Nephron progenitor cell (in vitro differentiated cells): ENCODE measurements around the gene TATDN2.
A peak's percentile ranks its signal among the peaks of the same experiment; 100 is the strongest.

Experiments used
- DNase-seq: peaks from one replicate; pipeline ENCODE4 v3.0.0; 2021
- H3K27ac Mint-ChIP-seq: 2 replicates; pipeline ENCODE4 v1.8.0; 2021; ENCODE audit warnings: mild to moderate bottlenecking, moderate library complexity, mixed read lengths
- H3K27me3 Mint-ChIP-seq: 2 replicates; pipeline ENCODE4 v1.8.0; 2021; ENCODE audit warnings: mild to moderate bottlenecking, low read depth, mixed read lengths; ENCODE audit not compliant: poor library complexity
- H3K36me3 Mint-ChIP-seq: 2 replicates; pipeline ENCODE4 v1.8.0; 2021; ENCODE audit warnings: low read depth, mixed read lengths
- H3K4me1 Mint-ChIP-seq: 2 replicates; pipeline ENCODE4 v1.8.0; 2021; ENCODE audit warnings: mixed read lengths
- H3K4me3 Mint-ChIP-seq: 2 replicates; pipeline ENCODE4 v1.8.0; 2021; ENCODE audit warnings: mild to moderate bottlenecking, moderate library complexity, mixed read lengths
- H3K9me3 Mint-ChIP-seq: 2 replicates; pipeline ENCODE4 v1.8.0; 2021; ENCODE audit warnings: mild to moderate bottlenecking, moderate library complexity, mixed read lengths
- TF ChIP-seq, protein P1 (sequence below): fragments of 200-600 bp; sonication (generic); IDR thresholded peaks from 2 replicates; pipeline ENCODE4 v1.5.0; 2021; ENCODE audit warnings: antibody characterized with exemption

TATDN2 gene

DNA sequence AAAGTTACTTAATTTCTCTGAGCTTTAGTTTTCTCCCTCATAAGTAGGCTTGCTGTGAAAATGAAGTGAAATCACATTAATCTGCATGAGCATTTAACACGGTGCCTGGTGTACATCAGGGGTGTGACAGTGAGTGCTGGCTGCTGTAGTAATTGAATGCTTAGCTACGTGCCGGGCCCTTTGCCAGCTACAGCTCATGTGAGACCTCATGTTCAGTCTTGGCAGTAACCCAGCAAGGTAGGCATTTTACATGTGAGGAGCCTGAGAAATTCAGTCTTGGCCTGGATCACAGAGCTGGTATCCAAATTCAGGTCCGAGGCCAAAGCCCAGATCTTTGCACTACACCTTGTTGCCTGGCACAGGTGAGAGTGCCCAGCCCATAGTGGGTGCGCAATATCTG is 35.4 kb downstream of the TATDN2 start:
- H3K4me3 Mint-ChIP-seq, result no peak overlapping the region
- TF ChIP-seq, protein P1, sequence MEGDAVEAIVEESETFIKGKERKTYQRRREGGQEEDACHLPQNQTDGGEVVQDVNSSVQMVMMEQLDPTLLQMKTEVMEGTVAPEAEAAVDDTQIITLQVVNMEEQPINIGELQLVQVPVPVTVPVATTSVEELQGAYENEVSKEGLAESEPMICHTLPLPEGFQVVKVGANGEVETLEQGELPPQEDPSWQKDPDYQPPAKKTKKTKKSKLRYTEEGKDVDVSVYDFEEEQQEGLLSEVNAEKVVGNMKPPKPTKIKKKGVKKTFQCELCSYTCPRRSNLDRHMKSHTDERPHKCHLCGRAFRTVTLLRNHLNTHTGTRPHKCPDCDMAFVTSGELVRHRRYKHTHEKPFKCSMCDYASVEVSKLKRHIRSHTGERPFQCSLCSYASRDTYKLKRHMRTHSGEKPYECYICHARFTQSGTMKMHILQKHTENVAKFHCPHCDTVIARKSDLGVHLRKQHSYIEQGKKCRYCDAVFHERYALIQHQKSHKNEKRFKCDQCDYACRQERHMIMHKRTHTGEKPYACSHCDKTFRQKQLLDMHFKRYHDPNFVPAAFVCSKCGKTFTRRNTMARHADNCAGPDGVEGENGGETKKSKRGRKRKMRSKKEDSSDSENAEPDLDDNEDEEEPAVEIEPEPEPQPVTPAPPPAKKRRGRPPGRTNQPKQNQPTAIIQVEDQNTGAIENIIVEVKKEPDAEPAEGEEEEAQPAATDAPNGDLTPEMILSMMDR, result no peak
- peaks cover 19% of the 10 kb centered on the region for H3K36me3 Mint-ChIP-seq
- DNase-seq, result no peak
- no peaks in the 10 kb centered on the region for H3K27me3 Mint-ChIP-seq
- no peaks in the 10 kb centered on the region for H3K9me3 Mint-ChIP-seq
- peaks cover 17% of the 10 kb centered on the region for H3K4me1 Mint-ChIP-seq
- H3K27ac Mint-ChIP-seq, result no peak overlapping the region

- TF ChIP-seq, protein P1, result no peak
- no peaks in the 10 kb centered on the region for H3K27me3 Mint-ChIP-seq
- H3K4me1 Mint-ChIP-seq, result peaks cover 21% of the 10 kb centered on the region
- no peak for DNase-seq
- peaks cover 14% of the 10 kb centered on the region for H3K36me3 Mint-ChIP-seq
- H3K27ac Mint-ChIP-seq, result peak overlapping the region; percentile 58
- no peaks in the 10 kb centered on the region for H3K9me3 Mint-ChIP-seq
- no peak overlapping the region for H3K4me3 Mint-ChIP-seq
Observed at GRCh38 chr3:10284496-10284895, 36.2 kb downstream of the TATDN2 start.

DNA sequence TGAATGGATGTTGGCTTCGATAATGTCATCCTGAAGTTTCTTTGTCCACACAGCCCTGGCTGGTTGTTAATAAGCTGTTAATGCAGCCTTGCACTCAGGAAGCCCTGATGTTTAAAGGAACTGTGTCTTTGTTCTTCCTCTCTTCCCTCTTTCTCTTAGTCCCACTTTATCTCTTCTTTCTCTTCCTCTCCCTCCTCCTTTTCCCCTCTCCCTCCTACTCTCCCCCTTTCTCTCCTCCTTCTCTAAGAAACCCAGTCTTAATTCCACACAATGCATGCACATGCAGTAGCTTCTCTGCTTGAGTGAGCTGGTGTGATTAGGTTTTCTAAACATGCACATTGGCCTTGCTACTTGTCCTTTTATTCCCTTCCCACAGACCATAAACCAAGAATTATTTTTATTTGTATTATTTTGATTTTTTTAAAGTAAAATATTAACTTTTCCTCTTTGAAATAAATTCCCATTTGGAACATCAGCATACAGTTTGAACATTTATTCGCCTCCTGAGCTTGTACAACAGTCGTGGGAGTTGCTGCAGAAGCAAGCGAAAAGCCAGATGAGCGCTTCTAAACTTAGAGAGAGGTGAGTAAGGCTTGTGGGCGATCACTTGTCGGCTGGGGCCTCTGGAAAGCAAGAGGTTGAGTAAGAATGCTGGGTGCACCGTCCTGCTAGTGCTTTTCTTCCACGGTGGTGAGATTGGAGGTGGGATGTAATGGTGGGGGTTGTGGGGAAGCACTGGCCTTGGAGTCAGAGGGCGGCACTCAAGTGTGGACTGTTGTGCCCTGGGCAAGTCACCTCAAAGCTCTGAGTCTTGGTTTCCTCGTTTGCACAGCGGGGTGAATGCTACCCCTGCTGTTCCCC is 37.2 kb downstream of the TATDN2 start:
- Mint-ChIP-seq H3K27me3 (no peaks in the 10 kb centered on the region), H3K9me3 (no peaks in the 10 kb centered on the region), H3K36me3 (peaks cover 8% of the 10 kb centered on the region), H3K4me1 (peaks cover 31% of the 10 kb centered on the region), H3K27ac (peak overlapping the region; percentile 70), H3K4me3 (no peak overlapping the region)
- no peak for DNase-seq
- TF ChIP-seq, protein P1, result no peak

- TF ChIP-seq, protein P1, result no peak
- Mint-ChIP-seq H3K4me1 (peaks cover 35% of the 10 kb centered on the region), H3K27ac (peak overlapping the region; percentile 70), H3K9me3 (no peaks in the 10 kb centered on the region), H3K4me3 (no peak overlapping the region), H3K36me3 (peaks cover 8% of the 10 kb centered on the region), H3K27me3 (no peaks in the 10 kb centered on the region)
- DNase-seq, result no peak
Observed at GRCh38 chr3:10286133-10286524, 37.9 kb downstream of the TATDN2 start.

DNA sequence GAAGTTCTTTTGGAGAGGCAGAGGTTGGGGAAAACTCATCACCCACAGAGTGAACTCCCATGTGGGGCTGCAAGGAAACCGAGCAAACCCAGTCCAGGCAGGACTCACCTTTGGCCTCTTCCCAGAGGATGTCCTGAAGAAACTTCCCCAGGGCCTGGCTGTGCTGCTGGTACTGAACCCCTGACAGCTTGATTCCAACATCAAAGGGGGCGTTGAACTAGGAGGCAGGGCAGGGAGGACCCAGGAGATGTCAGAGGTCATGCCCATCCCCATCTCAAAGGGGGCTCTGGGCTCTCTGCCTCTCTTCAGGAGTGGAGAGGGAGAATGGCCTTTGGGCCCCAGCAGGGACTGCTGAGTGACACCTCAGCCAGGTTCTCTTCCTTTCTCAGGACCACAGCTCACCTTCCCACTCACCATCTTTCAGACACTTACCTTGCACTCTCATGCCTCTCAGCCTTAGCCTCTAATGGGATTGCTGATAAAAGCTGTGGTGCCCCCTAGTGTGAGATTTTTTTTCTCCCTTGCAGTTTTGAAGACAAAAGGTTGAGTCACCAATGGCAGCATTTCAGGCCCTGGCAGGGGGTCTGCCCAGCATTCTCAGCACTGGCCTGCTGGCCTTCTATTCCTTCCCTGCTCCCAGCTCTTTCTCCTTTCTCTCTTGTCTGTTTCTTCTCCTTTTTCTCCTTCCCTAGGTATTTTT is 38.5 kb downstream of the TATDN2 start:
- Mint-ChIP-seq H3K4me1 (peaks cover 41% of the 10 kb centered on the region), H3K27me3 (peaks cover under 1% of the 10 kb centered on the region), H3K4me3 (no peak overlapping the region), H3K27ac (peak overlapping the region; percentile 26), H3K9me3 (no peaks in the 10 kb centered on the region), H3K36me3 (peaks cover 11% of the 10 kb centered on the region)
- DNase-seq, result no peak
- TF ChIP-seq, protein P1, result no peak
